HFF-Myc (cell line): ENCODE results near the gene PPP2R3B.

Experiments used
- DNase-seq: peaks from one replicate; pipeline ENCODE4 v3.0.0-alpha.2; 2011; ENCODE audit warnings: low read depth; ENCODE audit errors: extremely low read depth
- H3K4me3 ChIP-seq: replicated peaks from 2 replicates; pipeline ENCODE4 v1.5.1; 2011; ENCODE audit warnings: low read depth, mild to moderate bottlenecking, control low read depth, low read length
- CTCF ChIP-seq: IDR thresholded peaks from 2 replicates; pipeline ENCODE4 v1.5.1; 2012; ENCODE audit warnings: mild to moderate bottlenecking, low read depth, low read length, control low read depth; ENCODE audit errors: missing control alignments

PPP2R3B gene

GRCh38 chrX:373641-374471, 12.9 kb downstream of the PPP2R3B start:
- peak overlapping the region; percentile 60 for H3K4me3 ChIP-seq
- DNase-seq, result no peak
- no peak for TF ChIP-seq CTCF

- TF ChIP-seq CTCF, result no peak
- peak overlapping the region; percentile 60 for H3K4me3 ChIP-seq
- no peak for DNase-seq
Observed at GRCh38 chrX:372856-373640, 13.7 kb downstream of the PPP2R3B start.

- no peak for DNase-seq
- TF ChIP-seq CTCF, result no peak
- peak overlapping the region; percentile 60; the same call in 1 of the 2 replicates for H3K4me3 ChIP-seq
Observed at GRCh38 chrX:371907-372306, 14.8 kb downstream of the PPP2R3B start.

GRCh38 chrX:370963-371745, 15.6 kb downstream of the PPP2R3B start:
- no peak overlapping the region for H3K4me3 ChIP-seq
- no peak for DNase-seq
- TF ChIP-seq CTCF, result no peak

GRCh38 chrX:370244-370962, 16.3 kb downstream of the PPP2R3B start:
- TF ChIP-seq CTCF, result no peak
- no peak for DNase-seq
- H3K4me3 ChIP-seq, result no peak overlapping the region

GRCh38 chrX:369563-370101, 17.1 kb downstream of the PPP2R3B start:
- H3K4me3 ChIP-seq, result no peak overlapping the region
- no peak for TF ChIP-seq CTCF

More at GRCh38 chrX:369563-370101, 17.1 kb downstream of the PPP2R3B start:
- no peak for DNase-seq
